HUDEP-2 (cell line): ENCODE measurements around the gene MYL3.
"Not testable (repeated sequence)": the region's sequence is repeated elsewhere in the genome, so short reads cannot be mapped to it uniquely, and the experiment has no call there.

Experiments
- DNase-seq, 76 experiments: peaks; one replicate each; lab custom pipeline; 2025; ENCODE audit not compliant: unreplicated experiment in 76 of 76; lab: John Stamatoyannopoulos, UW

The MYL3 gene

DNA sequence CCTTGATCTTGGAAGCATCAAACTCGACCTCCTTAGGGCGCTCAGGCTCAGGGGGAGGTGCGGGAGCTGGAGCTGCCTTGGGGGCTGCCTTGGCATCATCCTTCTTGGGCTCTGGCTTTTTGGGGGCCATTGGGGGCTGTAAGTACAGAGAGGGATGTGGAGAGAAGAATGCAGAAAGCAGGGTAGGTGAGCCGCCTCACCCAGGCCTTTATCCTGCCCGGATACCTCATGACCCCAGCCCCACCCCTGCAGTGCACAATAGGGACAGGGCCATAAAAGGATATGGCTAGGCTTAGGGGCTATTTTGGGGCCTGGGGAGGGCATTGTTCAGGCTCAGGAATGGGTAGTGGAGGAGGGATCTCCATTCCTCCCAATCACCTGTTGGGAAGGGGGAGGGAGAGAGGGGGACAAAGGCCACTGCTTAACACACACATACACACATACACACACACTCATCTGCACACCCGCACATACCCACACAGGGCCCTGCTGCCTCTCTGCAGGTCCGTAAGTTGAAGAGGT lies at the start of gene MYL3:
TSS of gene MYL3 (minus strand) at position 184 of the 522 bp plus-strand sequence. CDS start at position 130, 54 bp downstream.
- no peak for DNase-seq

DNA sequence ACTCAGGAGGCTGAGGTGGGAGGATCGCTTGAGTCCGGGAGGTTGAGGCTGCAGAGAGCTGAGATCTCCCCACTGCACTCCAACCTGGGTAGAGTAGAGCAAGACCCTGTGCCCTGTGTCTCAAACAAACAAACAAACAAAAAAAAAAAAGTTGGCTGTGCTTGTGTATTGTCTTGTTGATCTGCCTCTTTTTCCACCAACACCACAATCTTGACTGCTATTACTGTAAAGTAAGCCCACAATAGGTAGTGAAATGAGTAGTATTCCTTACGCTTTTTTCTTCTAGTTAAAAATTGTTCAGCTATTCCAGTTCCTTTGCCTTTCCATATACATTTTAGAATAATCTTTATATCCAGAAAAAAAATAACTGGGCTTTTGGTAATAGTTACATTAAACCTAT lies 49.7 kb upstream of the MYL3 start:
- DNase-seq, result no peak

DNA sequence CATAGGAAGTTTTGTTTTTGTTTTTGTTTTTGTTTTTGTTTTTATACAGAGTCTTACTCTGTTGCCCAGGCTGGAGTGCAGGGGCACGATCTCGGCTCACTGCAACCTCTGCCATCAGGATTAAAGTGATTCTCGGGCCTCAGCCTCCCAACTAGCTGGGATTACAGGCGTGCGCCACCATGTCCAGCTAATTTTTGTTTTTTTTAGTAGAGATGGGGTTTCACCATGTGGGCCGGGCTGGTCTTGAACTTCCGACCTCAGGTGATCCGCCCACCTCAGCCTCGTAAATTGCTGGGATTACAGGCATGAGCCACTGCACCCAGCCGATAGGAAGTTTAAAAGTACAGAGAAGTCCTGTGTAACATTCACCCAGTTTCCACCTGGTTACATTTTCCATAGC lies 47.7 kb upstream of the MYL3 start:
- DNase-seq, result not testable (repeated sequence)

DNA sequence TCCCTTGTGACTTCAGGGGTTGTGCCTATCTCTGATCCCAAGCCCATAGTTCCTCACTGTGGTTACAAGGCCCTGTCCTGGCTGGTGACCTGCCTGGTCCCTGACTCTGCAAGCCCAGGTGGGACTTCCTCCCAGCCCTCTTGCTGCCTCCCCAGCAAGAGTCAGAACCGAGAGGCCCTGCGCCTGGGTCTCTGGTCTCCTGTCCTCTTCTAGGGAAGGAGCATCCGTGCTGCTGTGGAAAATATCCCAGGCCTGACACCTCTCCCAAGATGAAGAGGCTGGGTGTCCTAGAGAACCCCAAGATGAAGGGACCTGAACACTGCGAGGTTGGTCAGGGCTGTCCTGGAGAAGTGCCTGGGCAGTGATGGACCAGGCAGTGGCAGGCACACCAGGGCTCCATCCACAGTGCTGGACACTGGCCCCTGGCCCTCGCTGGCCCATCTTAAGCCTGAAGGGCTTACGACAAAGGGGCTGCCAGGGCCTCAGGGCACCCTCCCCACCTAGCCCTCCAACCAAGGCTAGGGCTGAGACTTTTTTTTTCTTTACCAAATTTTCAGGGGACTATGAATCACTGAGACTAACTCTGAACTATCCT lies 47.0 kb upstream of the MYL3 start:
- DNase-seq, result no peak

DNA sequence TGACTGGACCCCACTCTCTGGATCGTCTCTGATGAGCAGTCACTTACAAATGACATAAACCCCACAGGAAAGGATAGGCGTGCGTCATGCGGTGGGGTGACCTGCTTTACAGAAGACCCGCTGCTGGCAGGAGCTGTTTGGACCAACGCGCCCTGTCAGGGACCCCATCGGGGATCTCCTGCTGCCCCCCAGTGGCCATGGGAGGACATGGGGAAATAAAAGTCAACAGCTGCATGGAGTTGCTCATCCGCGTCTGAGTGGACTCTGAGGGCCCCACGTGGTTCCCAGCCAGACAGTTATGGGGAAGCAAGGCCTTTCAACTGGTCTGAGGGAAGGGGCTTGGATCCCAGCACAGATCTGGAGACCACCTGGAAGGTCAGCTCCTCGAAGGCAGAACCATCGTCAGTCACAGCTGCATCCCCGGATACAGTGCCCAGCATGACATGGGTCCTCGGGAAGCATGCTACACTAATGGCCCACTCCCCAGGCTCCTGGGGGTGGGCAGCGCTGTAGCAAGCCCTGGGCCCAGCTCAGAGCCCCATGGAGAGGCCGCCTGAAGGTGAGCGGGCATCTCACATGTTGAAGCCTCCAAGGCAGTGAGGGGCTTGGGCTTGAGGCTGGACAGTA lies 46.4 kb upstream of the MYL3 start:
- DNase-seq, result peak in 65 of 76 experiments; percentile 6 to 80 (median 54)

DNA sequence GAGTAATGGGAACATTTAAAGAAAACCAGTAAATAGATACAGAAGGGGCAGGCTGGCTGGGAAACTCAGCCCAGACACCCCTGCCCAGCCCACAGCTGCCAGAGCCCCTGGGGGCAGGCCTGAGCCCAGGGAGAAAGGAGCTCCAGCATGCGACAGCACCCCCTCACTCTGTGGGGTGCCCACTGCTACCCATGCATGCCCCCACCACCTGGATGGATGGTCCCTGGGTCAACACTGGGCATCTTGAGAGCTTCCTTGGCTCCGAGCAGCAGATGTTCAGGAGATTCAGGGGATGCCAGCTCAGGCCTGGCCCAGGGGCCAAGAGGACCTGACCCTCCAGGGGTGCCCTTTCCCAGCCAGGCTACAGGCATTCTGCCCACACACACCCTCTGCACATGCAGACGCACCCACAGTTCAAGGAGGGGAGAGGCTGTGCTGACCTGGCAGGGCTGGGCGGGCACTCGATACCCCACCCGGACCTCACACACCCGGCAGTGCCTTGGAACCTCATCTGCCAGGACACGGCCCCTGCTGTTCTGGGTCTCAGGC lies 45.8 kb upstream of the MYL3 start:
- peak in 1 of 76 experiments; percentile 39 for DNase-seq

DNA sequence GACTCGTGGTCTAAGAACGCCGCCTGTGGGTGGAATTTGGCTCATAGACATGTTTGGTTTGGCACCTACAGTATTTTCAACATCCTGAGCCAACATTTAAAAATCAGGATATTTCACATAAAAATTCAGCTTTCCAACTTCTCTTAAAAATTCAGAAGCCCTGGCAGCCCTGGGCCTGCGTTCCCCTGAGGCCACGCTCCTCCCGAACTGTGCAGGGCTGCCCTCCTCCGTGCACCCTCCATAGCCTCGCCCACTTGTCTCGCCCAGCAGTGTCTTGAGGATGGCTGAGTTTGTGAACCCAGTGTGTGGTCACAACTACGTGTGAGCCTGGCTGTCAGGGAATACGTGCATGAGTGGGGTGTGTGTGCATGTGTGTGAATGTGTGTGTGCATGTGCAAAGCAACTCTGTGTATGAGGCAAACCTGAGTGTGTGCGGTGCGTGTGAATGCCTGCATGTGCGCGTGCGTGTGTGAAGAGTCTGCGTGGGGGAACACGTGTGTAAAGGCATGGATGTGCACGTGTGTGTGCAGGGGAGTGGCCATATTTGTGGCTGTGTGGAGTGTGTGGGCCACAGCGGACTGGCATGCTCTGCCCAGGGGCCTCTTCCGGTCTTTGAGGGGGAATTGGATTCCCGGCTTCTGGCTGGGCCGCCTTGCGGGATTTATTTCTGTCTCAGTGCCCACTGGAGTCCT lies 45.2 kb upstream of the MYL3 start:
- no peak for DNase-seq

DNA sequence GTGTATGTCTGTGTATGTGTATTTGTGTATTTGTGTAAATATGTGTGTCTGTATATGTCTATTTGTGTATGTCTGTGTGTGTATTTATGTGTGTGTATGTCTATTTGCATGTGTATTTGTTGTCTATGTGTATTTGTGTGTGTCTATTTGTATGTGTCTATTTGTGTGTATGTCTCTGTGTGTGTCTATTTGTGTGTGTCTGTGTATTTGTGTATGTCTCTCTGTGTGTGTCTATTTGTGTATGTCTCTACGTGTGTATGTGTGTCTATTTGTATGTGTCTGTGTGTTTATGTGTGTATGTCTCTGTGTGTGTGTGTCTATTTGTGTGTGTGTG lies 44.7 kb upstream of the MYL3 start:
- DNase-seq, result no peak

DNA sequence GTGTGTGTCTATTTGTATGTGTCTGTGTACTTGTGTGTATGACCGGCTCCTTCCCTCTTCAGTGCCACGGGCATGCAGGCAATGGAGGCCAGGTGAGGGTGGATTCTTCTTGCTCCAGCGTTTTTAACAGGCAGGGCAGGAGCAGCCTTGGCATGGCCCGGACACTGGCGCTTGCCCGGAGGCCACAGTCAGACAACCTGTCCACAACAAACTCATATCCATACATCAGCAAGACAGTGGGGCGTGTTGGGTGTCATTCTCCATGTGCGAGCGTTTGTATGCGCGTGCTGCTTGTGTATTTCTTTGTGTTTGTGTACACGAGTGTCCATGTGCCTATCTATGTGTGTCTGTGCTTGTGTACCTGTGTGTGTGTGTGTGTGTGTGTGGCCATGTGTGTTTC lies 44.0 kb upstream of the MYL3 start:
- no peak for DNase-seq

DNA sequence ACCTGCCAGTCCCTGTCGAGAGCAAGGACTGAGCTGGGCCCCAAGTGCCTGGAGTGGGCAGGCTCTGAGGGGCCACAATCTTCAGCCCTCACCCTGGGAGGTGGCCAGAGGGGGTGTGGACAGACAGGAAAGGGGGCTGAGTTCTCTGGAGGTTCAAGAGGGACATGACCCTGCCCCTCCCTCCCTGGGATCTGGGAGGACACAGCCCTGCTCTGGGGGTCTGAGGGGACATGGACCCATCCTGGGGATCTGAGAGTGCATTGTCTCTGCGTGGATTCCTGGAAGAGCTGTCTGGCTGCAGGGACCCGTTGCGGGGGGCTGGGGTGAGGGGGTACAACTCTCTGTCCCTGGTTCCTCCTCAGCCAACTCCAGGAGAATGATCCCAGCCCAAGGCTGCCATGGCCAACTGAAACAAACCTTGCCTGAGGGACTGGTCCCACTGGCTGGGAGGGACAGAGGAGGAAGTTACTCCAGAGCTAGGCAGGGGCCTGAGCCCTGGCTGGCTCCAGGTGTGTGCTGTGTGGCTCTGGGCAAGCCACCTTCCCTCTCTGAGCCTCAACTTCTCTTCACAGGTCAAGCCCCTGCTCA lies 43.3 kb upstream of the MYL3 start:
- no peak for DNase-seq

DNA sequence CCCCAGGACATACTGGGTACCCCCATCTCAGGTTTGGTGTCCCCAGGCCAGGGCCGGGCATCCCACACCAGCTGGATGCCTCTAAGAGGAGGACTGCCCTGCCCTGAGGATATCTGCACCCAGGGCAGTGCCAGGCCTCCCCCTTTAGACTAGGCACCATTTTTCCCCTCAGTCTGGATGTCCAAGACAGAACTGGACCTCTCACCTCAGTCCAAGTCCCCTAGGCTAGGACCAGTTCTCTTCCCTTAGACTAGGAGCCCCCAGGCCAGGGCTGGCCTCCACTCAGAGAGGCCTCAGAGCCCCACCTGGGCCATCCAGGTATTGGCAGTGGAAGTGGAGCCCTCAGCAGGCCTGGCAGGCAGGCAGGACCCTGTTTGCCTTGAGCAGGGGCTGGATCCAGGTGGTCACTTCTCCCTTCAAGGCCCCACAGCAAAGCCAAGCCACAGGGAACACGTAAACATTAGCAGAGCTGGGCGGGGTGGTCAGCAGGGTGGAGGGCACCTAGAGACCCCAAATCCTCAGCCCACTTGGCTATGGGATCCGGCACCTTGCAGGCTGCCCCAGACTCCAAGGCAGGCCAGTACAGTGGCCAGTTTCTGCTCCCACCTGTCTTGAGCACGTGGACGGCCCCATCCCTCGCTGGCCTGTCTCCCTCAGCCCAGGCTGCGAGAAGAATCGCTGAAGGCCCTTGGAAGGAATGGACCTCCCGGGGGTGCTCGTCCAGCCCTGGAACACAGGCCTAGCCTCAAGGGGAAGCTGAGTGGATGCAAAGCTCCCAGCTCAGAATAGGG lies 42.6 kb upstream of the MYL3 start:
- DNase-seq, result no peak

DNA sequence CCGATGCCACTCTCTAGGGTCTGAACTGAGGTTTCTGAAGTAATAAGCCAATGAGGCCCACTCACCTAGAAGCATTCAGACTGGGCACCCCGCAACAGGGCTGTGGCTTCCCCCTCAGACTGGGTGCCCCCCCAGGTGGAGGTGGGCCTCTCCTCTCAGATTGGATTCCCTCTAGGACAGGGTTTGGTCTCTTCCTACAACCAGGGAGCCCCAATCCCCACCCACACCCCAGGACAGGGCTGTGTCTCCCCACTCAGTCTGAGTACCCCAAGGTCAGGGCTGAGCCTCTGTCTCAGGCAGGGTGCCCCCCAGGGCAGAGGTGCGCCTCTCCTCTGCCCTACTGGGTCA lies 41.9 kb upstream of the MYL3 start:
- DNase-seq, result no peak

DNA sequence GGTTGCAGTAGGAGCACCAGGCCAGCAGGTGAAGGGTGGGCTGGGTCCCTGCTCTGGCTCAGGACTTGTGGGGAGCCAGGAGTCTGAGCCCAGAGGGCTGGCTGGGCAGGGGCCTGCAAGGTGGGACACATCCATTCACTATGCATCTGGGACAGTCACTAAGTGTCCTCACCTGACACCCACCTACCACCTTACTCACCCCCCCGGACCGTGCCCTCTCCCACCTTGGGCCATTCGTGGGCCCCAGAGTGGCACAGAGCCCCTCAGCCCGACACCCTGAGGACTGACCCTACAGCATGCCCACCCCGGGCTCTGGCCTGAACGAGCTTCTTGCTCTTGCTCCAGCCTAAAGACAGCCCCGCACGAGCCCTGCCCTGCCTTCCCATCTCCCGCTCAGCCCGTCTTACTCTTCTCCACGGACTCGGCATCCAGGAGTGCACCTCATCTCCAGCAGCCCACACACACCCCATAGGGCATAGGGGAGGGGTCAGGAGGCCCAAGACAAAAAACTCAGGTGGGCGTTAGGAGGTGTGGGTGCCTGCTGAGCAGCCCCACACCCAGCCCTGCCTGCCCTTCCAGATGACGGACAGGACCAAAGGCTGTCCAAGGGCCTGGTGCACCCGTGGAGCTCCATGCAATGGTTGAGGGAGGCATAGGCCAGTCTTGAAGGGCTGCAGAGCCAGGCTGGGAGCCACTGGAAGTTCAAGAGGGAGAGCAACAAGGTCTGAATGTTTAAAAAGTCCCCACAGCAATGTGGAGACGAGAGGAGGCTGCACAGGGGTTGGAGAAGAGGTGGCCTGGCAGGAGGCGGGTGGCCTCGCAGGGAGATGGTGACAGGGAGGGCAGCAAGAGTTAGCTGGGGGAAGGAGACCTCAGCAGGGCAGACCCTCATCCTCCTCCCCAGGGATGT lies 41.3 kb upstream of the MYL3 start:
- no peak for DNase-seq

DNA sequence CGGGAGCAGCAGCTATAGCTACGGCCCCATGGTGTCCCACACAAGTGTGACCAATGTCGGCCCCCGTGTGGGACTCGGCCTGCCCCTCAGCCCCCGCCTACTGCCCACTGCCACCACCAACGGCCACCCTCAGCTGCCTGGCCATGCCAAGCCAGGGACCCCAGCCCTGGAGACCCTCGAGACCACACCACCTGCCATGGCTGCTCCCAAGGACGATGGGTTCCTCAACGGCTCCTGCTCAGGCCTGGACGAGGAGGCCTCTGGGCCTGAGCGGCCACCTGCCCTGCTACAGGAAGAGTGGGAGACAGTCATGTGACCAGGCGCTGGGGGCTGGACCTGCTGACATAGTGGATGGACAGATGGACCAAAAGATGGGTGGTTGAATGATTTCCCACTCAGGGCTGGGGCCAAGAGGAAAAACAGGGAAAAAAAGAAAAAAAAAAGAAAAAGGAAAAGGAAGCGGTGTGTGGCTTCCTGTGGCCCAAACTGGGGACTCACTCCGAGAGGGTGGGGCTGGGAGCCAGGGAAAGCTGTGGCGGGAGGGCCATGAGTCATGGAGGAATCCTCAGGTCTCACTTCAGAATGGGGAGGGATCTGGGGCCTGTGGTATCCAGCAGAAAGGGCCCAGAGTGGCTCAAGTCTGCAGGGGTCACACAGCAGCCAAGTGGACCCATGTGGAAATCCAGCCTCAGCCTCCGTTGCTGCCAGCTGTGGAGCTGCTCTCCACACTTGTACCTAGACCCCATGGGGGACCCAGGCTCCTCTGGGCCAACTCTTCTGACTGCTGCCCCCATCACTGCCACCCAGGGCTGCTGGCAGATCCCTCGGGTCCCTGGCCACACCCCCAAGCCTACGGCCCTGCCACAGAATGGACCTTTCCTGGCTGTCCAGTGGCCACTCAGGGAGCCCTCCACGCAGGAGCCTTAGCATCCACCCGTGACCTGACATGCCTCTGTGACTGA lies 40.4 kb upstream of the MYL3 start:
- no peak for DNase-seq

DNA sequence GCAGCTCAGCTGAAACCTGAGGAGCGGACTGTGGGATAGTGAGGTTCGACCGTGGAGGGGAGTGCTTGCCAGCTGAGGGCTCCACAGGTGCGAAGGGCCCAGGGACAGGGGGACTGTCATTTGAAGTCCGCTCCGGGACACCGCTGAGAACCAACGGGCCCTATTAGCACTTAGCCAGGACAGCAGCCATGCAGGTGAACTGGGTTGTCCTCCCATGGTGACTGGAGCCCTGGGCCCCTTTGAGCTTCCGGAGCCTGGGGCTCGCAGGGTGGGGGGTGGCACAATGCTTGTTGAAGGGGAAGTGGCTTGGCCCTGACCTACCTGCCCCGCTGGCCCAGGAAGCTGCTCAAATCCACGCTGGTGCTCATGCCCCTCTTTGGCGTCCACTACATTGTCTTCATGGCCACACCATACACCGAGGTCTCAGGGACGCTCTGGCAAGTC lies 39.0 kb upstream of the MYL3 start:
- no peak for DNase-seq

DNA sequence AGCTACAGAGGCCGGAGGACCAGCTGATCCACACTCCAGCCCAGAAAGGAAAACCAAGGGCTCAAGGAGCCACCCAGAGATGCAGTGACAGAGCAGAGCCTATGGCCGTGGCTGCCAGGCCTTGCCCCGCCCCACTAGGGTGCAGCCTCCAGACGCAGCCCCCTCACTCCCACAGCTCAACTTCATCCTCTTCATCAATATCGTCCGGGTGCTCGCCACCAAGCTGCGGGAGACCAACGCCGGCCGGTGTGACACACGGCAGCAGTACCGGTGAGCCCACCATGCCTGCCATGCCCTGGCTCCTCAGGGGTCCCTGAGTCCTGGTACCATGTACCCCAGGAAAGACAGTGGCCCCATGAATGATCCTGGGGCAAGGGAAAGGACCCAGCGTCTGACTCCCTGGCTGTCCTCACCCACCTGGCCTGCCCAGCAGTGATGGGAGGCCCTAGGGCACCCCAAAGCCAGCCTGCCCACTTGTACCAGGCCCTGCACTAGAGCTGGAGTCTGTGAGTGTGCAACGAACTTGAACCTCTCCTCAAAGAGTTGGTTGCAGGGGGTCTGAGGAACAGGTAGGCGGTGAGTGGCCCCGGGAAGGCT lies 38.4 kb upstream of the MYL3 start:
- no peak for DNase-seq

DNA sequence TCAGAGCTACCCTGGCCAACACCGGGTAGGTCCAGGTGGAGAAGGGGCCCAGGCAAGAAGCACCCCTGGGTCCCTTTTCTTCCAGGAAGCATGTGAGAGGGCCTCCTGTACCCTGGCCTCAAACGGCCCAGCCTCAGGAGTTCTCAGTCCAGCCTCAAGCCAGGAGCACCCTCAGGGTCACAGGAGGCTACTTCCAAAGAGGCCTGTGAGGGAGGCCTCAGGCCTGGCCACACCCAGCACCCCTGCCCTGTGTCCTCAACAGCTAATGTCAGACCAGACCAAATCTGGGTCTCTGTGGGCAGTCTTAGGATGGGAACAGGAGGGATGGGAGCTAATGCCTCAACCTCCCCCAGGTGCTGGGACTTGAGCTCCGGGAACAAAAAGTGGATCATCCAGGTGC lies 37.8 kb upstream of the MYL3 start:
- no peak for DNase-seq

DNA sequence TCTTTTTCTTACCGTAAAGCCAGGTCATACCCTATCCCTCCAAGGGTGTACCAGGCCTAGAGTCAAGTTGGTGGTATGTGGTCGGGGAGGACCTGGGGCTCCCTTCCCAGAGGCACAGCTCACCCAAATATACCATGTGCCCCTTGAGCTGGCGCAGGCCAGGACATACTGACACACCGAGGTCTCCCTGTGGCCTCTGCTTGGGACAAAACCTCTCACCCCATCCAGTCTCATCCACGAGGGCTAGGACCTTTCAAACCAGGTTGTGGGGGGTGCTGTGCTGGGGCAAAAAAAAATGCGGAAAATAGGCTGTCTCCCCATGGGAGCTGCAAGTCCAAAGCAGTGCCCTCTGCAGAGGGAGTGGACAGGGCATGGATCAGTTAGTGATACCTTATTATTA lies 37.1 kb upstream of the MYL3 start:
- DNase-seq, result no peak
